Adrenal gland (tissue), 5 donors: Measurements from ENCODE around the gene LIMS1.

Source experiments
- POLR2A ChIP-seq, 2 donors: fragments of 450-650 bp; IDR thresholded peaks; one replicate each; pipeline ENCODE4 v1.6.1; 2017; ENCODE audit warnings: antibody characterized with exemption in 2 of 2, mild to moderate bottlenecking in 2 of 2, moderate library complexity in 1 of 2
- TF ChIP-seq, protein P1 (sequence below), 6 experiments: fragments of 450-650 bp in 4 of 6; fragments of 200-600 bp in 2 of 6; sonication (generic) in 1 of 6; IDR thresholded peaks; 1 replicate in 5 of 6; 2 replicates in 1 of 6; pipeline versions ENCODE4 v1.5.1 to v1.8.0; 2016 to 2021; ENCODE audit warnings: antibody characterized with exemption in 6 of 6, mild to moderate bottlenecking in 2 of 6, moderate library complexity in 1 of 6
- donor health status: DM: no; HTN: no; CAD: no.

DNA sequence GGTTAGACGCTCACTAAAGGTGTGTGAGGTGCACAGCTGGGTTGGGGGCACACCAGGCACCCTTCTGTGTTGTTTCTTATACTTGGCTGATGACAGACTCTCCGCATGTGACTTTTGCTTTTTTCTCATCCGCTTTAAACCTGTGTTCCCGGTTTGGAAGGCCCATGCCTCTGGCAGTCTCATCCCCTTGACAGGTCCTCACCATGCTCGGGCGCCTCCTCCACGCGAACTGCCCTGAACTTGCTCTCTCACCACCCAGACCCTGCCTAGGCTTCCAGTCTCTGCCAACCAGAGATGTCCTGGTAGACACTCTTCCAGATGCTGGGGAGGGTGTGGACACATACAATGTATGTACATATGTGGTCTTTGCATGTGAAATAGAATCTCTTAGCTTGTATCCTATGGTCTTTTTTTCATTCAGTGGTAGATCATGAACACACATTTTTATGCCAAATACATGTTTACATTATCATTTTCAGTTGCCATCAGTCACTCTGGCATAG lies 79.8 kb downstream of the LIMS1 start:
- TF ChIP-seq, protein P1, sequence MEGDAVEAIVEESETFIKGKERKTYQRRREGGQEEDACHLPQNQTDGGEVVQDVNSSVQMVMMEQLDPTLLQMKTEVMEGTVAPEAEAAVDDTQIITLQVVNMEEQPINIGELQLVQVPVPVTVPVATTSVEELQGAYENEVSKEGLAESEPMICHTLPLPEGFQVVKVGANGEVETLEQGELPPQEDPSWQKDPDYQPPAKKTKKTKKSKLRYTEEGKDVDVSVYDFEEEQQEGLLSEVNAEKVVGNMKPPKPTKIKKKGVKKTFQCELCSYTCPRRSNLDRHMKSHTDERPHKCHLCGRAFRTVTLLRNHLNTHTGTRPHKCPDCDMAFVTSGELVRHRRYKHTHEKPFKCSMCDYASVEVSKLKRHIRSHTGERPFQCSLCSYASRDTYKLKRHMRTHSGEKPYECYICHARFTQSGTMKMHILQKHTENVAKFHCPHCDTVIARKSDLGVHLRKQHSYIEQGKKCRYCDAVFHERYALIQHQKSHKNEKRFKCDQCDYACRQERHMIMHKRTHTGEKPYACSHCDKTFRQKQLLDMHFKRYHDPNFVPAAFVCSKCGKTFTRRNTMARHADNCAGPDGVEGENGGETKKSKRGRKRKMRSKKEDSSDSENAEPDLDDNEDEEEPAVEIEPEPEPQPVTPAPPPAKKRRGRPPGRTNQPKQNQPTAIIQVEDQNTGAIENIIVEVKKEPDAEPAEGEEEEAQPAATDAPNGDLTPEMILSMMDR (IDR thresholded peaks at IDR 0.05), result no peak
- no peak for TF ChIP-seq POLR2A (IDR thresholded peaks at IDR 0.05)
